Vagina (tissue), 2 donors: ENCODE results near the gene GIMAP5. TPM values are rescaled to one million over a fixed set of nuclear protein-coding genes. Genes with fewer than 3 reads are reported as not detected.

Source experiments
- DNase-seq, 2 donors: peaks; one replicate each; pipeline ENCODE4 v3.0.0-alpha.2; 2017; ENCODE audit errors: extremely low spot score in 2 of 2
- H3K27ac ChIP-seq: fragments of 200-600 bp; sonication (generic); one replicate; pipeline ENCODE4 v1.5.1; 2019
- H3K27me3 ChIP-seq: fragments of 200-600 bp; sonication (generic); one replicate; pipeline ENCODE4 v1.5.1; 2019
- H3K36me3 ChIP-seq, 2 donors: fragments of 200-600 bp; sonication (generic); one replicate each; pipeline ENCODE4 v1.5.1; 2017 to 2019
- H3K4me1 ChIP-seq: fragments of 200-600 bp; sonication (generic); one replicate; pipeline ENCODE4 v1.5.1; 2019
- H3K4me3 ChIP-seq, 2 donors: fragments of 200-600 bp; sonication (generic); 1 replicate in 1 of 2; 2 replicates in 1 of 2; pipeline ENCODE4 v1.5.1; 2016 to 2019
- H3K9me3 ChIP-seq: fragments of 200-600 bp; sonication (generic); one replicate; pipeline ENCODE4 v1.5.1; 2019
- POLR2A ChIP-seq, 2 donors: fragments of 450-650 bp; IDR thresholded peaks; one replicate each; pipeline ENCODE4 v1.6.1; 2017; ENCODE audit warnings: antibody characterized with exemption in 2 of 2, mild to moderate bottlenecking in 2 of 2, moderate library complexity in 2 of 2
- POLR2AphosphoS5 ChIP-seq, 2 donors: sonication (generic); formaldehyde crosslinking; IDR thresholded peaks; one replicate each; pipeline ENCODE4 v1.9.0; 2017; ENCODE audit warnings: antibody characterized with exemption in 2 of 2, mild to moderate bottlenecking in 2 of 2, low read depth in 1 of 2; ENCODE audit not compliant: insufficient read depth in 1 of 2
- intact Hi-C: fragments of 100-400 bp; cut with DNase I; formaldehyde crosslinking; loops from one replicate; pipeline ENCODE4 v1.15.1; 2023
- total RNA-seq: library from RNA; depleted of rRNA; stranded (reverse); fragments of >200 nt; gene quantifications from one replicate; pipeline ENCODE4 v1.2.3, GENCODE V29; 2016
- TF ChIP-seq, protein P1 (sequence below), 3 experiments: fragments of 450-650 bp in 2 of 3; fragments of 200-600 bp in 1 of 3; sonication (generic) in 1 of 3; IDR thresholded peaks; one replicate each; pipeline ENCODE4 v1.5.1; 2017 to 2019; ENCODE audit warnings: antibody characterized with exemption in 3 of 3, mild to moderate bottlenecking in 2 of 3, moderate library complexity in 2 of 3

Gene GIMAP5
- total RNA-seq, 1 donor from 2014 or later = 24.1 TPM

DNA sequence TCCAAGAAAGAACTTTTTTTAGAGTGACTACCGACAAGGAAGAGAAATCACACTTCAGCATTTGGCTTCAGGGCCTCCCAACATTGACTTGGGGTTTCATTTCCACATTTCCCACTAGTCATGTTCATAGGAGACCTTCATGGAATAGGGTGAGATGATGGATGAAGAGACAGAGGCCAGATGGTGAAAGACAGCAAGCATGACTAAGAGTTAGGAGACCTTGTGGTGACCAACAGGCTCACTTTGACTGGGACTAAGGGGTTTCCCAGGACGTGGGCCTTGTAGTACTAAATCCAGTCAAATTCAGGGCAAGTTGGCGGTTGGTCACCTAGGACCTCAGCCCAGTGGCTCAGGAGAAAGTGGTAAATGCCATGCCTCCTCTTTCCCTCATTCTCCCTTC, 3.0 kb upstream of the GIMAP5 start:
- Histone ChIP-seq H3K9me3 (no peaks in the 10 kb centered on the region), H3K27ac (no peak overlapping the region), H3K36me3 (no peaks in the 10 kb centered on the region), H3K4me1 (no peaks in the 10 kb centered on the region), H3K4me3 (no peak overlapping the region), H3K27me3 (no peaks in the 10 kb centered on the region)
- DNase-seq = no peak
- intact Hi-C loops = no loop called here
- TF ChIP-seq, protein P1, sequence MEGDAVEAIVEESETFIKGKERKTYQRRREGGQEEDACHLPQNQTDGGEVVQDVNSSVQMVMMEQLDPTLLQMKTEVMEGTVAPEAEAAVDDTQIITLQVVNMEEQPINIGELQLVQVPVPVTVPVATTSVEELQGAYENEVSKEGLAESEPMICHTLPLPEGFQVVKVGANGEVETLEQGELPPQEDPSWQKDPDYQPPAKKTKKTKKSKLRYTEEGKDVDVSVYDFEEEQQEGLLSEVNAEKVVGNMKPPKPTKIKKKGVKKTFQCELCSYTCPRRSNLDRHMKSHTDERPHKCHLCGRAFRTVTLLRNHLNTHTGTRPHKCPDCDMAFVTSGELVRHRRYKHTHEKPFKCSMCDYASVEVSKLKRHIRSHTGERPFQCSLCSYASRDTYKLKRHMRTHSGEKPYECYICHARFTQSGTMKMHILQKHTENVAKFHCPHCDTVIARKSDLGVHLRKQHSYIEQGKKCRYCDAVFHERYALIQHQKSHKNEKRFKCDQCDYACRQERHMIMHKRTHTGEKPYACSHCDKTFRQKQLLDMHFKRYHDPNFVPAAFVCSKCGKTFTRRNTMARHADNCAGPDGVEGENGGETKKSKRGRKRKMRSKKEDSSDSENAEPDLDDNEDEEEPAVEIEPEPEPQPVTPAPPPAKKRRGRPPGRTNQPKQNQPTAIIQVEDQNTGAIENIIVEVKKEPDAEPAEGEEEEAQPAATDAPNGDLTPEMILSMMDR (IDR thresholded peaks at IDR 0.05) = no peak
- TF ChIP-seq POLR2A (IDR thresholded peaks at IDR 0.05) (no peak), POLR2AphosphoS5 (IDR thresholded peaks at IDR 0.05; ENCODE audit: insufficient read depth in 1 of 2, low read depth in 1 of 2) (no peak)

DNA sequence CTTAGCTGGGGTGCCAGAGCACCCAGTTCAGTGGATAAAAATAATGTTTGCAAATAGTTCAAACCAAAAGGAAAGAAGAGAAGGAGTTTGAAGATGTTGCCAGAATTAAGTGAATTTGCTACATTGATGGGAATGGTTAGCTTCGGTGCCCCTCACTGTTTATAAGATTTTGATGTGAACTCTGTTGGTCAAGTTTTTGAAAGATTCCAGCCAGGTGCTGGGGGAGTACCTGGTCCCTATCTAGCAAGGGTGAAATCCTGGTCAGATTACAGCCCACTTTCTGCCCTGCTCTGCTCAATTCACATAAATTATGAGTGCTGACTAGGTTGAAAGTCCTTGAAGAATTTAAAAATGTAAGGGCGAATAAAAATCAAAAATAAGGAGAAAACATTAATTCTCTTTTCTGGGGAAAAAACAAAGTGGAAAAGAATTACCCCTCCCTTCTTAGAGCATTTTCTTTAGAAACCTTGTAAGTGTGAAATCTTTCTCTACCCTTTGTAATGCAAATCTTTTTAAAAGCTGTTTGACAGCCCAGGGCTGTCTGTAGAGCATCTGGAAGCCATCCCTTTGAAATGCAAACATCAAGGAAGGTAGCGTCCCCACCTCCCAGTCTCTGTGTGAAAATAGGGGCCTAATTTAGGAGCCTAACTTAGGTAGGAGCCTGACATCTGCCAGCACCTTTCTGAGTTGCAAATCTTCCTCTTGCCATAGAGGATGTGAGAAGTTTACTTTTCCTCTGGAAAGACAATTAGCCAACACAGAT, 1.4 kb upstream of the GIMAP5 start:
- no peak for DNase-seq
- H3K36me3 ChIP-seq = no peaks in the 10 kb centered on the region
- no peaks in the 10 kb centered on the region for H3K4me1 ChIP-seq
- no peaks in the 10 kb centered on the region for H3K9me3 ChIP-seq
- no peaks in the 10 kb centered on the region for H3K27me3 ChIP-seq
- intact Hi-C loops = no loop called here
- peak overlapping the region; percentile 72 for H3K27ac ChIP-seq
- TF ChIP-seq POLR2AphosphoS5 (IDR thresholded peaks at IDR 0.05; ENCODE audit: insufficient read depth in 1 of 2, low read depth in 1 of 2) (no peak), POLR2A (IDR thresholded peaks at IDR 0.05) (no peak)
- TF ChIP-seq, protein P1 (IDR thresholded peaks at IDR 0.05) = no peak
- no peak overlapping the region for H3K4me3 ChIP-seq

DNA sequence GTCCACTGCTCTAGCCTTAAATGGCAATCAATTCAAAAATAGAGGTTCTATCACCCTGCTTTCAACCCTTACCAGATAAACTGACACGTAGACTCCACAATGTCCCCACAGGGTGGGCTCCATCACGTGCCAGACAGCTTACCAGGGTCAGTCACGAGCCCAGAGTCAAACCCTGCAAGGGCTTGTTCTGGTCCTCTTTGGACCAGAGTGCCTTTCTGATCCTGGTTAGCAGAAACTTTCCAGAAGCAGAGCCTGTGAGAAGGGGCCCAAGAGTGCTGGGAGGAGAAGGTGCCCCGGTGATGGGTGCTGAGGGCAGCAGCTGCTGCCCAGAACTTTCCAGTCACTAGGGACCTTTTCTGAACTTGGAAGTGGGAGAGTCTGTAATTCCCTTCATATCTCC, 354 bp upstream of the GIMAP5 start:
- peak overlapping the region; percentile 42 to 45 for H3K4me3 ChIP-seq
- TF ChIP-seq POLR2A (IDR thresholded peaks at IDR 0.05) (no peak), POLR2AphosphoS5 (IDR thresholded peaks at IDR 0.05; ENCODE audit: insufficient read depth in 1 of 2, low read depth in 1 of 2) (no peak)
- TF ChIP-seq, protein P1 (IDR thresholded peaks at IDR 0.05) = no peak
- no peaks in the 10 kb centered on the region for H3K9me3 ChIP-seq
- intact Hi-C loops = no loop called here
- H3K27me3 ChIP-seq = no peaks in the 10 kb centered on the region
- no peaks in the 10 kb centered on the region for H3K4me1 ChIP-seq
- H3K36me3 ChIP-seq = no peaks in the 10 kb centered on the region
- H3K27ac ChIP-seq = peak overlapping the region; percentile 72
- peak in 1 of 2 donors; percentile 82 for DNase-seq

DNA sequence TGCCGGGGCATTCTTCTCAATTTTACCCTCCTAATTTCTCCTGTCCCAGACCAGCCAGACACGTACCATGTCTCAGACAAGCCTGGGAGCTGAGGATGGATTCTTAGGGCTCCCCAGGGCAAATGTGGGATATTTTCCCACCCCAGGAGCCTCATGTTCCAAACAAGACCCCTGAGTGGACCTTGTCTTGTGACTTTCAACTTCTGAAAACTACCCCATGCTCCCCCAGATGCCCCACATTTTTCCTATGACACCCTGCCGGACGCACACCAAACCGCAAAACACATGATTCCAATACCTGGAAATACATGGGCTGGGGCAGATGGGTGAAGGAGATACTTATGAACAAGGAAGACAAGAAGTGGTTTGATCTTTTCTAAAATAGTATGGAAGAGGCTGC, 874 bp downstream of the GIMAP5 start:
- peak overlapping the region; percentile 72 for H3K27ac ChIP-seq

More for the DNA sequence above, 874 bp downstream of the GIMAP5 start:
- TF ChIP-seq POLR2A (IDR thresholded peaks at IDR 0.05) (no peak), POLR2AphosphoS5 (IDR thresholded peaks at IDR 0.05; ENCODE audit: insufficient read depth in 1 of 2, low read depth in 1 of 2) (no peak)
- TF ChIP-seq, protein P1 (IDR thresholded peaks at IDR 0.05) = no peak
- intact Hi-C loops = no loop called here
- no peaks in the 10 kb centered on the region for H3K27me3 ChIP-seq
- peak overlapping the region; percentile 42 to 45 for H3K4me3 ChIP-seq
- no peaks in the 10 kb centered on the region for H3K36me3 ChIP-seq
- H3K4me1 ChIP-seq = no peaks in the 10 kb centered on the region
- H3K9me3 ChIP-seq = no peaks in the 10 kb centered on the region
- DNase-seq = peak in 1 of 2 donors; percentile 74
